NK-92 treated with Interleukin-12 subunit alpha and Interleukin-12 subunit beta, amount 100 ng/mL, for 24 hours (cell line): Measurements from ENCODE around the gene PLSCR4.
"Not testable (repeated sequence)": the region's sequence is repeated elsewhere in the genome, so short reads cannot be mapped to it uniquely, and the experiment has no call there.

Experiments
- DNase-seq: peaks from one replicate; lab custom pipeline; 2025; lab: John Stamatoyannopoulos, UW

PLSCR4 gene, protein sequence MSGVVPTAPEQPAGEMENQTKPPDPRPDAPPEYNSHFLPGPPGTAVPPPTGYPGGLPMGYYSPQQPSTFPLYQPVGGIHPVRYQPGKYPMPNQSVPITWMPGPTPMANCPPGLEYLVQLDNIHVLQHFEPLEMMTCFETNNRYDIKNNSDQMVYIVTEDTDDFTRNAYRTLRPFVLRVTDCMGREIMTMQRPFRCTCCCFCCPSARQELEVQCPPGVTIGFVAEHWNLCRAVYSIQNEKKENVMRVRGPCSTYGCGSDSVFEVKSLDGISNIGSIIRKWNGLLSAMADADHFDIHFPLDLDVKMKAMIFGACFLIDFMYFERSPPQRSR

DNA sequence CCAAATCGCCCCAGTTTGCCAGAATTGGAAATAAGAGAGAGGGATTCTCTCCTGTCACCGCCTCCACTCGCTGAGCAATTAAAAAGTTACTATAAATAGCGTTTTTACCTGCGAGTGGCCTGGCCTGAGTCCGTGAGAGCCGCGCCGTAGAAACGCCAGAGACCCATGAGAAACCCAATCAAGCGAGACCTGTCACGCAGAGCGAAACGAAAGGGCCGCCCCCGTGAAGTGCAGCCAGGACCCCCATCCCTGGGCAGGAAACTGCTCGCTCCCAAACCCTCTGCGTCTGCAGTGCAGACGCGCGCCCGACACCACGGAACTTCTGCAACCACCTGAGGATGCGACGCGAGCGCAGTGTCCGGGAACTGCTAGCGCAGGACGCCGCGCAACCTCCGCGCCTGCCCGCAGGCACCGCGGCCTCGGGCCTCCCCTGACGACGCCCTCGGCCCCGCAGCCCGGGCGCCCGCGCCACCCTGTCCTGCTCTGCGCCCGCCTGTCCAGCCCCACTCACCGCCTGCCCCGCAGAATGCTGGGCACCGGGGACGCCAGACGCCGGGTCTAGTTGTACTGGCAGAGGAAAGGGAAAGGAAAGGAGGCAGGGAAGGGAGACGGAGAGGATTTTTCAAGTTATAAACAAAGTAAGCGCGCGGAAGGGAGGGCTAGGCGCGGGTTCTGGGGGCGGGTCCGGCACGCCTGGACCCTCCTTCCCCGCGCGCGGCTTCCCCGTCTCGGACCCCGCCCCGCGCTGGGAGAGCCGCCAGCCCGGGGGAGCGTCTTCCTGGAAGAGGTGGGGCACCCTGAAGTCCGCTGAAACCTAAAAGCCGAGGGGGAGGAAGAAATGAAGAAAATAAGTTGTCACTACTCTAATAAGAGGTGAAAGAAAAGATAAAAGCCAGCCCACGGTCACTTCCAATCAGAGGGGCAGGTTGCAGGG is at the start of gene PLSCR4:
TSS of gene PLSCR4 (minus strand) at position 657 of the 934 bp plus-strand sequence. CDS start 29,034 bp downstream, outside the sequence.
- DNase-seq: no peak

DNA sequence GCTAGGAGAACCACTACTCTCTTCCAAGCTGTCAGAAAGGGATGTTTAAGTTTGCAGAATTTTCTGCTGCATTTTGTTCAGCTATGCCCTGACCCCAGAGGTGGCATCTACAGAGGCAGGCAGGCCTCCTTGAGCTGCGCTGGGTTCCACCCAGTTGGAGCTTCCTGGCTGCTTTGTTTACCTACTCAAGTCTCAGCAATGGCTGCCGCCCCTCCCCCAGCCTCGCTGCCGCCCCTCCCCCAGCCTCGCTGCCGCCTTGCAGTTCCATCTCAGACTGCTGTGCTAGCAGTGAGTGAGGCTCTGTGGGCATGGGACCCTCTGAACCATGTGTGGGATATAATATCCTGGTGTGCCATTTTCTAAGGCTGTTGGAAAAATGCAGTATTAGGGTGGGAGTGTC is 42.5 kb upstream of the PLSCR4 start:
- not testable (repeated sequence) for DNase-seq

DNA sequence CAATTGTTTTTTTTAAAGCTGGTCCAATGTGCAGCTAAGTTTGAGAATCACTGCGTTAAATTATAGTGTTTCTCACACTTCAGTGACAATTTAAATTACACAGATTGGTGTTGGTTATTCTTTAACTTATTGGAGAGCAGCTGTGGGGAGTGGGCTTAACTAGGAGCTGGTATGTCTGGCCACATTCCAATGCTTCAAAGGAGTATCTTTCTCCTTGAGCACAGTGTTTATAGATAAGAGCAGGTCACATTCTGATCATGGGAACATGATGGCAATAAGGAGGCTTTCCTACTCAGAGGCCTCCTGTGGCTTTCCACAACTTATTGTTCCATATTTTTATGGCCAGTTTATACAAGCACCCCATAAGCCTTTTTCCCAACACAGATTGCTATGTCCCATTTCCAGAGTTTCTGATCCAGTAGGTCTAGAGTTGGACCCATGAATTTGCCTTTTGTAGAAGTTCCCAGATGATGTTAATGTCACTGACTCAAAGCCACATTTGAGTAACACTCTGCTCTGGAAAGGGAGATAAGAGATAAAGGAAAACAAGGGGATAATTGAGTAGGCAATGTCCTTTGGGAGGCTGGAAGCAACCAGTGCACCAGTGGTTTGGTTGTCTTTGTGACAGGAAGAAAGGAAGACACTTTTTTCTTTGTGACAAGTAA is 33.0 kb upstream of the PLSCR4 start:
- DNase-seq: no peak

DNA sequence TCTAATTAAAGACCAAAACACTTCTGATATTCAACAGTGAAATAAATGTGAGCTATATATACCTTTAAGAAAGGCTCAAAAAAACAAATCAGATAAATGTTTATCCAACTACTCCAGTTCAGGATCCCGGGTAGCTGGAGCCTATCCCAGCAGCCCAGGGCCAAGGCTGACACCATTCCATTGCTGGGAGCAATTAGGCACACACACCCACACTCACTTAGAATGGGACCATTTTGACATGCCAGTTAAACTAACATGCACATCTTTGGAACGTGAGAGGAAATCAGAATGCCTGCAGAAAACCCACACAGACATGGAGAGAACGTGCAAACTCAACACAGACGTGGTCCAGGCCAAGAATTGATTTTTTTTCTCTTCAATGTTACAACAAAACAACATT is 30.0 kb upstream of the PLSCR4 start:
- DNase-seq: no peak

DNA sequence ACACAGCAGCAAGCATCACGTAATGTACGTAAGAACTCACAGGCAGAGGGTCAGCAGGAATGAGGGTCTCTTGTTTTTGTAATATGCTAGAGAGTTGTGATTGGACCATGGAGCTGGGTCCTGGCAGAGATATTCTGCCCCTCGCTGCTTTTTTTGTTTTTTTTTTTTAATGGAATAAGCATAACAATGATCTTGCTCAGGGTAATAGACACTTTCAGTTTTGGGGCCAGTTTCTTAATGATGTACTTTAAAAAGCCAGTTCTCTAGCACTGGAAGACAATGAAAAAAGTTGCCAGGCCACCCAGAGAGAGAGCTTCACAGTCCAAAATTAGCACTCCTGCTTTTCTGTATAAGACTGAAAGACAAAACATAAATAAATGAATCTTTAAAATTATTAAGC is 29.0 kb upstream of the PLSCR4 start:
- no peak for DNase-seq

DNA sequence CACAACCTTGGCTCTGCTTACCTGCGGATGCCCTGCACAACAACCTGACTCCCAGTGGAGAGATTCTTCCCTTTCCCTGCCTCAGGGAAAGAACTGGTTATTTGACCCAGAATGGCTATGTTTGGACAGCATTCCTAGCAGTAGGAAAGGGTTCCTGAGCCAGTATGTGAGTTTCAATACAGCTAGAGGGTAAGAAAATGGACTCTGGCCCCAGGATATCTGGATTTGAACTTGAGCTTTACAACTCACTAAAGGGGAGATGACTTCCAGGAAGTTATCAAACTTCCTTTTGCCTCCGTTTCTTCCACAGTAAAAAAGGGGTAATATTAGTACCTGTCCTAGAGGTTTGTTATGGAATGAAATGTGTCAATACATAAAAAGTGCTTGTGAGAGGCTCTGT is 28.1 kb upstream of the PLSCR4 start:
- DNase-seq: no peak

DNA sequence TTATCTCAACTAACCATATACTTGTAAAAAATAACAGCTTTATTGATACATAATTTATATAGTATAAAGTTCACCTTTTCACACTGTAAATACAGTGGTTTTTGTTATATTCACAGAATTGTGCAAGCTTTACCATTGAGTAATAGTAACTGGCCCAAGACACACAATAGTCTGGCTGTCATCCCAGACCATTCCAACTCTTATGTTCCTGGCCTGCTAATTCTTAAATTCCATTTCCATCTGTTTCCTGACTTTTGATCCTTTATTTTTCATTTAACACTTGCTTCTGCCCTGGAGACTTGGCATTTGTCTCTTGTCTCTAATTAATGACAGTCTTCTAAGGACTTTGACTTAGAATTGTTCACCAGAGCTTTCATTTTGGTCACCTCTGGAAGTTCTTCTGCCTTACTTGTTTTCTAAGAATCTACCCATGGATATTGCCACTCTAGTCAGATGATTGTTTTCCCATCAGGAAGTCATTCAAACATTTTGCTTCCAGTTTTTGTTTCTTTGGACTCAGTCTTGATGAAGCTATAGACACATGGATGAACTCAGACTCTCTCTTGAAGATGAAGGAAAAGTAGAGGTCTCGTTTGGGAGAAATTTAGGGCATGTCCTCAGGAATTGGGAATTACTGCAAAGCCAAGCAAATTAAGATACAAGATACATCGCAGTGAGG is 27.2 kb upstream of the PLSCR4 start:
- no peak for DNase-seq

DNA sequence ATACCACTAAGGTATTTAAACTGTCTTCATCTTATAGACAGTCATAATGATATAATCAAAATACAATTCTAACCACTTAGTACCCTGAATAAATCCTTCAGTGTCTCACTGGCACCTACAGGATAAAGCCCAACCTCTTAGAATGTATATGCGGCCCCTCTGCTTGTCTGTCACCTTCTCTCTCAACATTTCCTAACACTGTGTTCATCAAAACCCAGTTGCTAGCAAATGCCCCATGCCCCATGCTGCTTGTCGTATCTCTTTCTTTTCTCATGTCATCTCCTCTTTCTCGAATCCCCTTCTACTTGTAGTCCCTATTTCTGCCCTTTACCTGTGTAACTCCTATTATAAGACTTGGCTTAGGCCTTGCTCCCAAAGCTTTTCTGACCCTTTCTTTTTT is 24.6 kb upstream of the PLSCR4 start:
- DNase-seq: no peak

DNA sequence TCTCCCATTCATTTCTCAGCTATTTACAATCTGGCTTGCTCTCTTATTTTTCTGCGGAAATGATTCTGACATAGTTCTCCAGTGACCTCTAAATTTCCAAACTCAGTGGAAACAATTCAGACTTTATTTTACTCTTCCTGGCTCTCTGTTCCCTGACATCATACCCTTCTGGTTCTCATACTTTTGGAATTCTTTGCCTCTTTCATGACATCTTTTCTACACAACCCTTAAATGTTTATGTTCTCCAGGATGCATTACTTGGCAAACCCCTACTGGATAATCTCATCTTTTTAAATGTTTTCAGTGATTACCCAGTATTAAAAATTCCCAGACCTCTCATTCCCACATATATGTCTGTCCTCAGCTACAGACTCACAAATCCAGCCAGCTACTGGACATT is 23.9 kb upstream of the PLSCR4 start:
- no peak for DNase-seq

DNA sequence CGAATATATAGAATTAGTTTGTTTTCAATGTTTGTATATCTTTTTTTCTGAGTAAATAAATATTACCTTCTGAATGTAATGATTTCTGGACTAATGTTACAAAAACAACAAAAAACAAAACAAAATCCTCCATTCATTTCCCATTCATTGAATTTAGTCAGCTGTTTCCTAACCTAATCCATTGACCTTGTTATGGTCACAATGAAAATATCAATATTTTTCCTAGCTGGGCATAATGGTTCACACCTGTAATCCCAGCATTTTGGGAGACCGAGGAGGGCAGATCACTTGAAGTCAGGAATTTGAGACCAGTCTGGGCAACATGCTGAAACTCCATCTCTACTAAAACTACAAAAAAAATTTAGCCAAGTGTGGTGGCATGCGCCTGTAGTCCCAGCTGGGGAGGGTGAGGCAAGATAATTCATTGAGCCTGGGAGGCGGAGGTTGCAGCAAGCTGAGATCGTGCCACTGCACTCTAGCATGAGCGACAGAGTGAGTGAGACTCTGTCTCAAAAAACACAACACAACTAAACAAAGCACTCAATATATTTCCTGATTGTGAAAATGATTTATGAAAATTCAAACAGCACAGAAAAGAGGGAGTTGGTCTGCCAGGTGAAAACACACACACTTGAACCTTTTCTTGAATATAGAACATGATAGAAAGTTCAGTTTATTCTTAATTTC is 23.0 kb upstream of the PLSCR4 start:
- no peak for DNase-seq

DNA sequence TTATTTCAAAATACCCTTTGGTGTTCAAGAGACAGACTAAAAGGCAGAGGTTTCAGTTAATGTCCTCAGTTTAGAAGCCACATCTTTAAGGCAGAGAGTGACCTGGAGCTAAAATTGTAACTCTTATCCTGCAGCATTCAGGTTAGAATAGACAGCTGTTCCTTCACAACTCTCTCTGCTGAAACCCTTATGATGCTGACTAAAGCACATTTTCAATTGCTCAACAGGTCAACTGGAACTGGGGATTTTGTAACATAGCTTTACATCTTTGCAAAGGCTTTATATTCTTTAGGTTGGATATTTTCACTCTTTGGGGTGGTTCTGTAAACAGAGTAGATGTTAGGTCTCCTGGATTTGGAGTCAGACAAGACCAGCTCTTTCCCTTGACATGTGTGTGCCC is 20.3 kb upstream of the PLSCR4 start:
- no peak for DNase-seq

DNA sequence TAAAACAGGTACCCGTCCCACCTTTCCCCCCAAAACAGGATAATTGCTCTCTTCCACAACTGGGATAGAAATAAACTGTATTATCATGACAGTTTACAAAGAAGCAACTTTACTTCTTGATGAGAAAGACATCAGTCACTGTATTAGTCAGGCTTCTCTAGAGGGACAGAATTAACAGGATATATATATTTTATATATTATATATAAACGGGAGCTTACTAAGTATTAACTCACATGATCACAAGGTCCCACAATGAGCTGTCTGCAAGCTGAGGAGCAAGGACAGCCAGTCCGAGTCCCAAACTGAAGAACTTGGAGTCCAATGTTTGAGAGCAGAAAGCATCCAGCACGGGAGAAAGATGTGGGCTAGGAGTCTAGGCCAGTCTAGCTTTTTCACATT is 18.4 kb upstream of the PLSCR4 start:
- no peak for DNase-seq

DNA sequence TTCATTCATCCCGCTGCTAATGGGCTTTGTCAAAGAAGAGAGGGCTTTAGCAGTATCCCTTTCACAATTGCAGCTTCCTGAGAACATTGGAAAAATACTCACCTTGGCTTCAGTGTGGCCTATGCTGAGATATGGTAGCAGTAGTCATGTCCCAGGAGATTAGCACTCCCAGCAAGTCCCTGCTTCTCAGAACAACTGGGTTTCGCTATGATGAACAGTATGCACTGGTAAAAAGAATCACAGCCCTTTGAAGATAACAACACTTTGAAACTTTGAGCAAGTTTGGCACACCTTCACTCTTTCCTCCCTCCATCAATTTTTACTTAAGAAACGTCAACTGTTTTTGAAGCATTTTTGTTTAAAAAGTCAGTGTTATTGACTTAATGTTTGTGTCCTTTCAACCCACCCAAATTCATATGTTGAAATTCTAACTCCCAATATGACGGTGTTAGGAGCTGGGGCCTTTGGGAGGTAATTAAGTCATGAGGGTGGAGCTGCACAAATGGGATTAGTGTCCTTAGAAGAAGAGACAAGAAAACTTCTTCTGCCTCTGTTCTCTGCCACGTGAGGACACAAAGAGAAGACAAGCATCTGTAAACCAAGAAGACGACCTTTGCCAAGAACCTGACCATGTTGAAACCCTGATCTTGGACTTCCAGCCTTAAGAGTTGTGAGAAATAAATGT is 17.8 kb upstream of the PLSCR4 start:
- no peak for DNase-seq

DNA sequence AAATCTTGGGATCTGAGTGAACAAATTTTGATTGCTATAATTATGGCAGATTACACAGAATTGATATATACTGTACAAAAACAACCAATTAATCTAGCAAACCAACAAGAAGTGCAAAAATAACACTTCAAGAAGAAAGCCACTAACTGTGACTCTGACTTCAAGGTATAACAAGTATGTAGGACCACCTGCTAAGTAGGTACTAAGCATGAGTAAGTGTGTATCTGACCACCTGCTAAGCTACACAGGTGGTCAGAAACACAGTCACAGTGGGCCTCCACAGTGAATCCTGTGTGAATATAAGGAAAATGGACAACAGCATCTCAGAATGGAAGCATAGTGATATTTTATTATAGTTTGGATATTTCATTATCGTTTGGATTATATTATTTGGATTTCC is 14.8 kb upstream of the PLSCR4 start:
- no peak for DNase-seq

DNA sequence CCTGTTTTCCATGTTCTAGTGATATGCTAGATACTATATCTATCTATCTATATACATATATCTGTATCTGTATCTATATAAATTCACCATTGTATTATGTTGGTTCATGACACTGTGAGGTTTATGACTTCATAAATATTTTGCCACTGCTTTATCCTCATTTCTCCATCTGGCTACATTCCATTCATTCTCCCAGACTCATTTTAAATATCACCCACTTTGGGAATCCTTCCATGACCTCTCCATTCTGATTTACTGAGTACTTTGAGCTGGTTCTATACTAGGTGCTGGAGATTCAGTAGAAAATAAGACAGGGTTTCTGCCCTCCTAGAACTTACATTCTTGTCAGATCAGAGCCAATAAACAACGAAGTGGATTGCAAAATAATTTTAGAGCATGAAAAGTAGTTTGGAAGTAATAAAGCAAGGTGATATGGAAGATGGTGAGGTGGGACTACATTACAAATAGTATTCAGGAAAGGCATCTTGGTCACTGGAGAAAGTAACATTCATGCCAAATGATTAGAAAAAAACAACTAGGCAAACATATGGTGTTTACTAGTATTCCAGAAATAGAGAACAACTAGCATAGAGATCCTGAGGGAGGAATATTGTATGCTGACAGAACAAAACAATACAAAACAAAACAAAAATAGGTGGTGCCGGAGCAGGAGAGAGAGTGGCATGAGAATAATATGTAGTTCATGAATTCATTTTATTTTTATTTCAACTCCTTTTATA is 11.6 kb upstream of the PLSCR4 start:
- no peak for DNase-seq

DNA sequence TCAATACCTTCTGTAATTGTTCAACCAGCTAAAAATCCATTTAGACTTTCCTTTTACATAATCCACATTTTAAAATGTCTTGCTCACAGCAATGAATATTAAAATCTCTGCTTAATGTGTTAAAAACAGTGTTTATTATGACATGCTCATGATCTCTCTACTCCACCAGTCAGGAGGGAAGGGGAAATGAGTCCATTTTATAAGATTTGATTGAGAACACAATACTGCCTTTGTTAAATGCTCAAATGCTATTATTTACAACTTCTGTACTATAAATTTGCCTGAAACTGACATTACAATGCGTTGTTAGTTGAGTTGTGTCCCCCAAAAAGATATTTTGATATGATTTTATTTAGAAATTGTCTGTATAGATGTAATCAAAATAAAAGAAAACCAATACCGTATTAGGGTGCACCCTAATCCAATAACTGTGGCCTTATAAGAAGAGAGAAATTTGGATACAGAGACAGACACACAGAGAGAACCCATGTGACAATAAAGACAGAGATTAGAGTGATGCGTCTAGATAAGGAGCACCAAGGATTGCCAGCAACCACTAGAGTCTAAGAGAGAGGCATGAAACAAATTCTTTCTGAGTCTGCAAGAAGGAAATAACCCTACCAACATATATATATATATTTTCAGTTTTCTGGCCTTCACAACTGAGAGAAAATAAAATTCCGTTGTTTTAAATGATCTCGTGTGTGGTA is 9.1 kb upstream of the PLSCR4 start:
- DNase-seq: no peak

DNA sequence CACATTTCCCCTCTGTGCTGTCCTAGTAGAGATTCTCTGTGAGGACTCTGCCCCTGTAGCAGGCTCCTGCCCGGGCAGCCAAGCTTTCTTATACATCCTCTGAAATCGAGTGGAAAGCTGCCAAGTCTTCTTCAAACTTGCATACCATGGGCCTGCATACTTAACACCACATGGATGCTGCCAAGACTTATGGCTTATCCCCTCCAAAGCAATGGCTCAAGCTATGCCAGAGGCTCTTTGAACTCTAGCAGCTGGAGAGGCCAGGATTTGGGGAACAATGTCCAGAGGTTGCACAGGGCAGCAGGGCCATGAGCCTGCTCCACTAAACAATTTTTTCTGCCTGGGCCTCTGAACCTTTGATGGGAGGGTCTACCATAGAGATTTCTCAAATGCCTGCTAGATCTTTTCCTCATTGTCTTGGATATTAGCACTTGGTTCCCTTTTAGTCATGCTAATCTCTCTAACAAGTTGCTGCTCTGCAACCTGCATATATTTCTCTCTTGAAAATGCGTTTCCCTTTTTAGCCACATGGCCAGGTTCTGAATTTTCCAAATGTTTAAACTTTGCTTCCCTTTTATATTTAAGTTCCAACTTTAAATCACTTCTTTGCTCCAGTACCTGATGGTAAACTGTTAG is 6.1 kb upstream of the PLSCR4 start:
- no peak for DNase-seq

DNA sequence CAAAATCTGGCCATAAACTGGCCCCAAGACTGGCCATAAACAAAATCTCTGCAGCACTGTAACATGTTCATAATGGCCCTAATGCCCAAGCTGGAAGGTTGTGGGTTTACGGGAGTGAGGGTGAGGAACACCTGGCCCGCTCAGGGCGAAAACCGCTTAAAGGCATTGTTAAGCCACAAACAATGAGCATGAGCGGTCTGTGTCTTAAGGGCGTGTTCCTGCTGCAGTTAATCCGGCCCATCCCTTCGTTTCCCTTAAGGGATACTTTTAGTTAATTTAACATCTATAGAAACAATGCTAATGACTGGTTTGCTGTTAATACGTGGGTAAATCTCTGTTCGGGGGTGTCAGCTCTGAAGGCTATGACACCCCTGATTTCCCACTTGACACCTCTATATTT is 1.5 kb upstream of the PLSCR4 start:
- DNase-seq: not testable (repeated sequence)

DNA sequence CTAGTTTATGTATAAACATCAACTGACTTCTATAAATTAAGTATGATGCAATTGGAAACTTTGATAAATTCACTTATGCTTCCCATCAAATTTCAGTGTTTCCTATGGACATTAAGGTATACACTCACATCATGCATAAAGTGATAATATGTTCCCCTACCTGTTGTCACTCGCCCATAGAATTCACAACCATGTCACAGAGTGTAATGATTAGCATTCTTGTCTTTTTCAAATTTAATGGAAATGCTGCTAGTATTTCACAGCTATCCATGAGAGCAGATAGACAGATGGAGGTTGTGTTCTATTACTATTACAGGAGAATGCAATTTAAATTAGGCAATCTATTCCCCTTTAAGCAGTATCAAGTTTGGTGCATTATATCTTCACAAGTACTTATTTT is 984 bp downstream of the PLSCR4 start:
- DNase-seq: no peak
